GM23248 (cell line): ENCODE results near the gene RALY. TPM values are rescaled to one million over a fixed set of nuclear protein-coding genes. Genes with fewer than 3 reads are reported as not detected.
"Not testable (repeated sequence)": the region's sequence is repeated elsewhere in the genome, so short reads cannot be mapped to it uniquely, and the experiment has no call there.

ENCODE experiments used
- DNase-seq: peaks from one replicate; pipeline ENCODE4 v3.0.0-alpha.2; 2015
- H2AFZ ChIP-seq: fragments of 200-600 bp; sonication (generic); 2 replicates; pipeline ENCODE4 v1.6.1; 2016; ENCODE audit warnings: antibody characterized with exemption
- H3F3A ChIP-seq: fragments of 200-600 bp; sonication (generic); 2 replicates; pipeline ENCODE4 v1.6.1; 2016; ENCODE audit warnings: mild to moderate bottlenecking, antibody characterized with exemption, mixed run types; ENCODE audit not compliant: insufficient read depth
- H3K27ac ChIP-seq: fragments of 200-600 bp; sonication (generic); 2 replicates; pipeline ENCODE4 v1.5.1; 2016; ENCODE audit warnings: mild to moderate bottlenecking
- H3K27me3 ChIP-seq: fragments of 200-600 bp; sonication (generic); replicated peaks from 2 replicates; pipeline ENCODE4 v1.6.1; 2016; ENCODE audit warnings: mild to moderate bottlenecking; ENCODE audit not compliant: insufficient read depth
- H3K36me3 ChIP-seq: fragments of 200-600 bp; sonication (generic); 2 replicates; pipeline ENCODE4 v1.6.1; 2016; ENCODE audit warnings: low read depth, mild to moderate bottlenecking
- H3K4me1 ChIP-seq: fragments of 200-600 bp; sonication (generic); 2 replicates; pipeline ENCODE4 v1.6.1; 2016; ENCODE audit warnings: mild to moderate bottlenecking; ENCODE audit not compliant: insufficient read depth
- H3K4me2 ChIP-seq: fragments of 200-600 bp; sonication (generic); one replicate; pipeline ENCODE4 v1.6.1; 2016; ENCODE audit warnings: mild to moderate bottlenecking; ENCODE audit not compliant: unreplicated experiment
- H3K4me3 ChIP-seq: fragments of 200-600 bp; sonication (generic); 2 replicates; pipeline ENCODE4 v1.5.1; 2016; ENCODE audit warnings: mild to moderate bottlenecking
- H3K79me2 ChIP-seq: fragments of 200-600 bp; sonication (generic); 2 replicates; pipeline ENCODE4 v1.6.1; 2016; ENCODE audit warnings: mild to moderate bottlenecking; ENCODE audit not compliant: insufficient read depth
- H3K9ac ChIP-seq: fragments of 200-600 bp; sonication (generic); 2 replicates; pipeline ENCODE4 v1.6.1; 2016; ENCODE audit warnings: mild to moderate bottlenecking
- H3K9me2 ChIP-seq: fragments of 200-600 bp; sonication (generic); 2 replicates; pipeline ENCODE4 v1.6.1; 2016; ENCODE audit warnings: mixed run types, mild to moderate bottlenecking, moderate library complexity; ENCODE audit not compliant: insufficient read depth
- H3K9me3 ChIP-seq: fragments of 200-600 bp; sonication (generic); one replicate; pipeline ENCODE4 v1.6.1; 2017; ENCODE audit warnings: low read depth
- H4K20me1 ChIP-seq: fragments of 200-600 bp; sonication (generic); 2 replicates; pipeline ENCODE4 v1.6.0; 2016; ENCODE audit not compliant: insufficient read depth
- EZH2 ChIP-seq: fragments of 200-600 bp; sonication (generic); IDR thresholded peaks from 2 replicates; pipeline ENCODE4 v1.6.1; 2018; ENCODE audit warnings: antibody characterized with exemption, mild to moderate bottlenecking; ENCODE audit not compliant: insufficient read depth, poor library complexity, severe bottlenecking
- EZH2phosphoT487 ChIP-seq: fragments of 200-600 bp; sonication (generic); IDR thresholded peaks from 2 replicates; pipeline ENCODE4 v1.6.1; 2018; ENCODE audit warnings: antibody characterized with exemption, moderate library complexity, mild to moderate bottlenecking, low read depth; ENCODE audit not compliant: insufficient read depth
- WGBS, 2 experiments: methylation state at CpG; one replicate each; pipeline ENCODE4 v1.1.6; 2015 to 2017; ENCODE audit warnings: low lambda C conversion rate in 2 of 2, low coverage in 1 of 2; ENCODE audit errors: missing lambda C conversion rate in 2 of 2; 5-methylcytosine and 5-hydroxymethylcytosine counted together
- in situ Hi-C: fragments of 300-500 bp; cut with MboI; formaldehyde crosslinking; loops from 2 replicates; pipeline ENCODE4 v1.15.0; 2020
- polyA plus RNA-seq: library from polyadenylated mRNA; unstranded; fragments of >200 nt; fragmentation: Nextera tagmentation; extraction: Ambion mirVana; gene quantifications from 2 replicates; pipeline ENCODE4 v1.2.1, GENCODE V29; 2016
- total RNA-seq: library from RNA; depleted of rRNA; stranded (reverse); fragments of >200 nt; shearing (Covaris generic); gene quantifications from 2 replicates; pipeline ENCODE4 v1.2.3, GENCODE V29; 2014

RALY gene
- total and polyA plus RNA-seq, 2 experiments from 2014 or later: 66.3 to 107 TPM

GRCh38 chr20:34024723-34025351 is 31.1 kb downstream of the RALY start:
- H3K27me3 ChIP-seq: no peaks in the 10 kb centered on the region
- H3K4me1 ChIP-seq: peaks cover 8% of the 10 kb centered on the region
- 34 to 46% methylated on average over 4 to 5 of the region's 5 CpGs for WGBS, 2 experiments
- no peak overlapping the region for H3K4me3 ChIP-seq
- H3K36me3 ChIP-seq: no peaks in the 10 kb centered on the region
- peaks cover 18% of the 10 kb centered on the region for H4K20me1 ChIP-seq
- DNase-seq: no peak
- no peaks in the 10 kb centered on the region for H3K9me2 ChIP-seq
- peaks cover 95% of the 10 kb centered on the region for H3K79me2 ChIP-seq
- H3K9ac ChIP-seq: no peak overlapping the region
- H3K27ac ChIP-seq: no peak overlapping the region
- no peak overlapping the region for H3K4me2 ChIP-seq
- H2AFZ ChIP-seq: no peak overlapping the region
- in situ Hi-C loops: no loop called here
- no peaks in the 10 kb centered on the region for H3K9me3 ChIP-seq
- TF ChIP-seq EZH2: no peak
- TF ChIP-seq EZH2phosphoT487: no peak
- 0 out of 2 replicates have a peak, but pooled peaks cover 3% of the 10 kb centered on the region for H3F3A ChIP-seq

GRCh38 chr20:34028013-34028412 is 34.3 kb downstream of the RALY start:
- H3F3A ChIP-seq, H3K9ac ChIP-seq, H3K4me2 ChIP-seq, H3K9me2 ChIP-seq, in situ Hi-C loops, H3K4me1 ChIP-seq, DNase-seq, H3K27ac ChIP-seq, H2AFZ ChIP-seq, H3K4me3 ChIP-seq, H3K9me3 ChIP-seq, H3K27me3 ChIP-seq, H3K36me3 ChIP-seq, H4K20me1 ChIP-seq: not testable (repeated sequence)
- H3K79me2 ChIP-seq: peaks cover 97% of the 10 kb centered on the region
- 99% methylated on average over 6 of the region's 6 CpGs for WGBS, 2 experiments

GRCh38 chr20:34029415-34029814 is 35.7 kb downstream of the RALY start:
- Histone ChIP-seq H4K20me1 (peaks cover 4% of the 10 kb centered on the region; the same call in 1 of the 2 replicates), H3K27ac (no peak overlapping the region), H3K27me3 (no peaks in the 10 kb centered on the region), H3K4me2 (no peak overlapping the region), H3K9me2 (no peaks in the 10 kb centered on the region), H3K4me1 (peaks cover 8% of the 10 kb centered on the region), H3K79me2 (peaks cover 94% of the 10 kb centered on the region), H3K4me3 (no peak overlapping the region), H3F3A (no peaks in the 10 kb centered on the region), H3K9ac (no peak overlapping the region), H3K36me3 (peaks cover 4% of the 10 kb centered on the region; the same call in 1 of the 2 replicates), H2AFZ (no peak overlapping the region), H3K9me3 (no peaks in the 10 kb centered on the region)
- DNase-seq: no peak
- TF ChIP-seq EZH2: no peak
- no peak for TF ChIP-seq EZH2phosphoT487
- in situ Hi-C loops: no loop called here
- 91% methylated on average over 1 of the region's 1 CpG; no CpG with 5 or more reads in 1 of the 2 experiments for WGBS, 2 experiments

- Histone ChIP-seq H3K27ac (no peak overlapping the region), H3K9me2 (no peaks in the 10 kb centered on the region)
- 100% methylated on average over 1 of the region's 1 CpG for WGBS, 2 experiments
Measured at GRCh38 chr20:34030456-34030855, 36.7 kb downstream of the RALY start.

More at GRCh38 chr20:34030456-34030855, 36.7 kb downstream of the RALY start:
- Histone ChIP-seq H3F3A (no peaks in the 10 kb centered on the region), H3K4me3 (no peak overlapping the region), H3K4me1 (peaks cover 3% of the 10 kb centered on the region), H2AFZ (no peak overlapping the region), H3K27me3 (no peaks in the 10 kb centered on the region), H3K79me2 (peaks cover 93% of the 10 kb centered on the region), H3K4me2 (no peak overlapping the region), H3K9me3 (no peaks in the 10 kb centered on the region), H4K20me1 (peaks cover 4% of the 10 kb centered on the region; the same call in 1 of the 2 replicates), H3K36me3 (peaks cover 4% of the 10 kb centered on the region; the same call in 1 of the 2 replicates), H3K9ac (no peak overlapping the region)
- in situ Hi-C loops: no loop called here
- no peak for DNase-seq
- no peak for TF ChIP-seq EZH2phosphoT487
- TF ChIP-seq EZH2: no peak
